T-cell (primary cell): ENCODE data around the gene ZNF341. TPM values are rescaled to one million over a fixed set of nuclear protein-coding genes. Genes with fewer than 3 reads are reported as not detected.
"Not testable (repeated sequence)": the region's sequence is repeated elsewhere in the genome, so short reads cannot be mapped to it uniquely, and the experiment has no call there.

Source experiments
- ATAC-seq, 4 experiments: fragments of 200-7000 bp in 3 of 4; fragments of 150-1000 bp in 1 of 4; cut with Tn5 transposase; replicated peaks in 1 of 4; 1 replicate in 3 of 4; 2 replicates in 1 of 4; pipeline ENCODE4 v1.10.0; 2021; ENCODE audit warnings: moderate library complexity in 3 of 4, mild to moderate bottlenecking in 2 of 4, moderate number of reproducible peaks in 1 of 4
- CTCF ChIA-PET, 2 donors: fragments of 300-600 bp; sonication (Branson Sonifier 250); formaldehyde crosslinking; loops; one replicate each; lab custom pipeline; 2022; ENCODE audit warnings: antibody characterized with exemption in 2 of 2; lab: Charles Lee
- POLR2A ChIA-PET, 2 donors: fragments of 300-600 bp; sonication (Branson Sonifier 250); formaldehyde crosslinking; loops; one replicate each; lab custom pipeline; 2022; ENCODE audit warnings: antibody characterized with exemption in 2 of 2; lab: Charles Lee
- DNase-seq, 35 experiments: peaks; one replicate each; pipeline versions ENCODE4 v3.0.0 to v3.0.0-alpha.2; 2013 to 2023
- H3K27ac ChIP-seq: one replicate; pipeline ENCODE4 v1.5.1; 2013; ENCODE audit warnings: low read length
- H3K27me3 ChIP-seq, 2 experiments: replicated peaks in 1 of 2; 1 replicate in 1 of 2; 2 replicates in 1 of 2; pipeline versions ENCODE4 v1.6.1 to v1.7.0; 2013; ENCODE audit warnings: low read length in 1 of 2, mixed read lengths in 1 of 2; ENCODE audit not compliant: control insufficient read depth in 2 of 2, insufficient read depth in 2 of 2; ENCODE audit errors: extremely low read depth in 1 of 2
- H3K36me3 ChIP-seq, 2 donors: 1 replicate in 1 of 2; 2 replicates in 1 of 2; pipeline versions ENCODE4 v1.6.1 to v1.7.0; 2013; ENCODE audit warnings: low read length in 1 of 2; ENCODE audit not compliant: control insufficient read depth in 2 of 2, insufficient read depth in 1 of 2; ENCODE audit errors: extremely low read depth in 1 of 2
- H3K4me1 ChIP-seq, 2 experiments: 1 replicate in 1 of 2; 2 replicates in 1 of 2; pipeline versions ENCODE4 v1.6.1 to v1.7.0; 2013; ENCODE audit warnings: low read length in 2 of 2, mixed read lengths in 1 of 2; ENCODE audit not compliant: insufficient read depth in 2 of 2, control insufficient read depth in 1 of 2; ENCODE audit errors: extremely low read depth in 1 of 2
- H3K4me3 ChIP-seq, 2 donors: 1 replicate in 1 of 2; 2 replicates in 1 of 2; pipeline versions ENCODE4 v1.5.1 to v1.7.0; 2013; ENCODE audit warnings: mild to moderate bottlenecking in 2 of 2, low read length in 1 of 2, moderate library complexity in 1 of 2; ENCODE audit not compliant: control insufficient read depth in 1 of 2; ENCODE audit errors: extremely low read depth in 1 of 2
- H3K9me3 ChIP-seq: 2 replicates; pipeline ENCODE4 v1.7.0; 2013
- H3K27ac Mint-ChIP-seq, 2 donors: one replicate each; pipeline ENCODE4 v1.8.0; 2020 to 2021; ENCODE audit warnings: mild to moderate bottlenecking in 2 of 2, mixed read lengths in 2 of 2
- H3K27me3 Mint-ChIP-seq, 2 donors: one replicate each; pipeline ENCODE4 v1.8.0; 2021 to 2022; ENCODE audit warnings: mixed read lengths in 2 of 2
- H3K36me3 Mint-ChIP-seq: one replicate; pipeline ENCODE4 v1.8.0; 2021; ENCODE audit warnings: mixed read lengths
- H3K4me1 Mint-ChIP-seq, 3 donors: one replicate each; pipeline ENCODE4 v1.8.0; 2020 to 2022; ENCODE audit warnings: mixed read lengths in 3 of 3, mild to moderate bottlenecking in 1 of 3
- H3K4me3 Mint-ChIP-seq, 3 donors: one replicate each; pipeline ENCODE4 v1.8.0; 2020 to 2022; ENCODE audit warnings: mild to moderate bottlenecking in 3 of 3, mixed read lengths in 3 of 3, moderate library complexity in 3 of 3
- H3K9me3 Mint-ChIP-seq, 3 donors: one replicate each; pipeline ENCODE4 v1.8.0; 2020 to 2022; ENCODE audit warnings: mixed read lengths in 3 of 3
- WGBS: methylation state at CpG from one replicate; pipeline ENCODE4 v1.1.5; 2013; ENCODE audit warnings: missing lambda C conversion rate; ENCODE audit not compliant: insufficient coverage; 5-methylcytosine and 5-hydroxymethylcytosine counted together
- total RNA-seq, 35 experiments: library from RNA in 6 of 35; stranded (reverse) in 6 of 35; fragments of 120-200 nt in 1 of 35; gene quantifications; one replicate each; pipeline versions ENCODE4 v1.2.1 to v1.2.4 and lab custom pipeline; 2013 to 2026

The ZNF341 gene
- total RNA-seq, 5 donors from 2014 or later (not counting 1 experiment from before 2014, with no cell fraction given) = 4.0 to 6.1 (median 5.6) TPM

DNA sequence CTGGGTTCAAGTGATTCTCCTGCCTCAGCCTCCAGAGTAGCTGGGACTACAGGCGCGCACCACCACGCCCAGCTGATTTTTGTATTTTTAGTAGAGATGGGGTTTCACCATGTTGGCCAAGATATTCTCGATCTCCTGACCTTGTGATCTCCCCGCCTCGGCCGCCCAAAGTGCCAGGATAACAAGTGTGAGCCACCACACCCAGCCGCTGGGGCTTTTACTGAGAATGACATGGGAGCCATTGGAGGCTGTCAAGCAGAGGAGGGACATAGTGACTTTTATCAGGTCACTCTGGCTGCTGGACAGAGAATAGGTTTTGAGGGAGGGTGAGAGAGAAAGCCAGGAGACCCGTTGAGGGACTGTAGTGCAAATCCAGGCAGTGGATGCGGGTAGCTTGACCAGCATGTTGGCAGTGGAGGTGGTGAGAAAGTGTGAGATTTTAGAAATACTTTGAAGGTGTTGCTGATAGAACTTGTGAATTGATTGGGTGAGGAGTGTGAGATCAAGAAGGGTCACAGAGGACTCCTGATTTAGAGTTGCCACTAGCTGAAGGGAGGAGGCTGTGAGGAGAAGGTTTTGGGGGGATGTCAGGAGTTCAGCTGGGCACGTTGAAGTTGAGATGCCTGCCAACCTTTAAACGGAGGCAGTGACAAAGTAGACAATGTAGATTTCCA, 14.7 kb downstream of the ZNF341 start:
- peaks cover 9 to 20% of the 10 kb centered on the region in 2 donors for H3K36me3 ChIP-seq
- CTCF ChIA-PET = no interaction called here

DNA sequence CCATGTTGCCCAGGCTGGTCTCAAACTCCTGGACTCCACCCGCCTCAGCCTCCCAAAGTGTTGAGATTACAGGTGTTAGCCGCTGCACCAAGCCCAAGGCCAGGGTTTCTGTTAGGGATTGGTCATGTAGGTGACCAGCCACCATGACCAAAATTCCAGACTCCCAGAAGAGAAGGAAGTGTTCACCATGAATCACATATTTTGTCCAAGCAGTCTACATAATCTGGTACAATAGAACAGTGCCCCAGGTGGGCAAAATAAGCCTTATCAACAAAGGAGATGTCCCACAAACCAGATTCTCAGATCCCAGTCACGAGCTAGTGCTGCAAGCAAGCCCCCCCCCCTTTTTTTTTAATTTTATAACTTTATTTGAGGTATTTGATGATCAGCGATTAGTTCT, 20.0 kb downstream of the ZNF341 start:
- no peak overlapping the region for H3K4me3 Mint-ChIP-seq
- Histone ChIP-seq H3K36me3 (peaks cover 9 to 37% of the 10 kb centered on the region in 2 donors), H3K9me3 (no peaks in the 10 kb centered on the region), H3K4me3 (no peak overlapping the region), H3K4me1 (peaks cover 0 to 7% of the 10 kb centered on the region in 2 experiments), H3K27ac (no peak overlapping the region), H3K27me3 (no peaks in the 10 kb centered on the region)
- no peaks in the 10 kb centered on the region for H3K27me3 Mint-ChIP-seq
- peaks cover 47% of the 10 kb centered on the region for H3K36me3 Mint-ChIP-seq
- no CpG with 5 or more reads among the region's 4 CpGs for WGBS
- H3K27ac Mint-ChIP-seq = no peak overlapping the region
- DNase-seq (no peak), ATAC-seq (no peak)
- no peaks in the 10 kb centered on the region for H3K9me3 Mint-ChIP-seq
- CTCF ChIA-PET = no interaction called here
- H3K4me1 Mint-ChIP-seq = peaks cover 4 to 6% (median 5%) of the 10 kb centered on the region in 3 donors
- POLR2A ChIA-PET = interaction anchor here in 1 of 2 donors (0.6 kb wide), 1 partner anchor 278 kb away, joined by 3 read pairs; no protein-coding TSS in a partner anchor

More for the DNA sequence above, 14.7 kb downstream of the ZNF341 start:
- Mint-ChIP-seq H3K4me1 (no peaks in the 10 kb centered on the region), H3K36me3 (peaks cover 35% of the 10 kb centered on the region), H3K9me3 (no peaks in the 10 kb centered on the region), H3K27me3 (no peaks in the 10 kb centered on the region), H3K27ac (peak overlapping the region in 1 of 2 donors; percentile 61), H3K4me3 (no peak overlapping the region)
- H3K27ac ChIP-seq = no peak overlapping the region
- no peak overlapping the region for H3K4me3 ChIP-seq
- ATAC-seq (no peak), DNase-seq (no peak)
- 91% methylated on average over 5 of the region's 12 CpGs for WGBS
- POLR2A ChIA-PET = no interaction called here
- H3K27me3 ChIP-seq = no peaks in the 10 kb centered on the region
- H3K4me1 ChIP-seq = no peaks in the 10 kb centered on the region
- H3K9me3 ChIP-seq = no peaks in the 10 kb centered on the region

- H3K27ac ChIP-seq = no peak overlapping the region
- ChIA-PET CTCF (interaction anchor here in 1 of 2 donors (0.6 kb wide), 1 partner anchor 468 kb away, joined by 3 read pairs; no protein-coding TSS in a partner anchor), POLR2A (no interaction called here)
- ATAC-seq (no peak), DNase-seq (no peak)
- H3K4me1 ChIP-seq = peaks cover 0 to 7% of the 10 kb centered on the region in 2 experiments
- H3K27me3 Mint-ChIP-seq = no peaks in the 10 kb centered on the region
- H3K36me3 ChIP-seq = peaks cover 16 to 44% of the 10 kb centered on the region in 2 donors
- peaks cover 4 to 6% (median 5%) of the 10 kb centered on the region in 3 donors for H3K4me1 Mint-ChIP-seq
- WGBS = no CpG with 5 or more reads among the region's 7 CpGs
- H3K27me3 ChIP-seq = no peaks in the 10 kb centered on the region
- H3K4me3 ChIP-seq = no peak overlapping the region
- peaks cover 0 to 6% (median 5%) of the 10 kb centered on the region in 3 donors for H3K9me3 Mint-ChIP-seq
- H3K9me3 ChIP-seq = no peaks in the 10 kb centered on the region
- peaks cover 54% of the 10 kb centered on the region for H3K36me3 Mint-ChIP-seq
- H3K4me3 Mint-ChIP-seq = no peak overlapping the region
- H3K27ac Mint-ChIP-seq = no peak overlapping the region
Observed at GRCh38 chr20:33753143-33753542, 21.3 kb downstream of the ZNF341 start.

DNA sequence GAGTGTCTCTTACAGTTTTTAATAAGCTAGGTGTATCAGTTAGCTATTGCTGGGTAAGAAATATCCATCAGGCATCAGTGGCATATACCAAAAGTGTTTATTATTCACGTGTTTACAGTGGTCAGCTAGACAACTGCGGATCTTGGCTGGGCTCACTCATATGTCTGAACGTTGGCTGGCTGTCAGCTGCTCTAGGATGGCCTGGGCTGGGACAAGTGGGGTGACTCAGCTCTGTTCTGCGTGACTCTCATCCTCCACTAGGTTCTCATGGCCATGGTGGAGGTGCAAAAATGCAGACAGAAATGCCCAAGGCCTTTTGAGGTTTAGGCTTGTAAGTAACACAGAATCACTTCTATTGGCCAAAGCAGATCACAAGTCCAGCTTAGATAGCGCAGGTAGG, 22.0 kb downstream of the ZNF341 start:
- Mint-ChIP-seq H3K27ac (no peak overlapping the region), H3K27me3 (no peaks in the 10 kb centered on the region), H3K9me3 (peaks cover 0 to 6% (median 5%) of the 10 kb centered on the region in 3 donors), H3K4me1 (peaks cover 4 to 6% (median 5%) of the 10 kb centered on the region in 3 donors), H3K36me3 (peaks cover 55% of the 10 kb centered on the region), H3K4me3 (no peak overlapping the region)
- Histone ChIP-seq H3K36me3 (peaks cover 16 to 39% of the 10 kb centered on the region in 2 donors), H3K27ac (no peak overlapping the region), H3K4me3 (no peak overlapping the region), H3K27me3 (no peaks in the 10 kb centered on the region), H3K9me3 (no peaks in the 10 kb centered on the region), H3K4me1 (peaks cover 0 to 7% of the 10 kb centered on the region in 2 experiments)
- POLR2A ChIA-PET = no interaction called here
- 100% methylated on average over 3 of the region's 5 CpGs for WGBS
- DNase-seq (no peak), ATAC-seq (no peak)
- CTCF ChIA-PET = interaction anchor here in 1 of 2 donors (0.7 kb wide), 1 partner anchor 293 kb away, joined by 3 read pairs; no protein-coding TSS in a partner anchor

DNA sequence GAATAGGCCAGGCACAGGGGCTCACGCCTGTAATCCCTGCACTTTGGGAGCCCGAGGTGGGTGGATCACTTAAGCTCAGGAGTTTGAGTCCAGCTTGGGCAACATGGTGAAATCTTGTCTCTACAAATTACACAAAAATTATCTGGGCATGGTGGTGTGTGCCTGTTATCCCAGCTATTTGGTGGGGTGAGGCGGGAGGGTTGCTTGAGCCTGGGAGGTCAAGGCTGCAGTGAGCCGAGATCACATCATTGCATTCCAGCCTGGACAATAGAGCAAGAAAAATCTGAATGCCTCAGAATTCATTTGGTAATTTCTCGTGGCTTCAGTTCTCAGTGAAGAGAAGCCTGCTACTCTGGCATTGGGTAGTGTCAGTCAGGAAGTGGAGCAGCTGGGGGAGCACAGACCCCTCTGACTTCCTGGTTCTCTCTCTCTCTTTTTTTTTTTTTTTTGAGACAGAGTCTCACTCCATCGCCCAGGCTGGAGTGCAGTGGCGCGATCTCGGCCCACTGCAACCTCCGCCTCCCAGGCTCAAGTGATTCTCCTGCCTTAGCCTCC, 24.2 kb downstream of the ZNF341 start:
- H3K27ac ChIP-seq, H3K4me1 Mint-ChIP-seq, H3K27me3 Mint-ChIP-seq, H3K9me3 ChIP-seq, H3K9me3 Mint-ChIP-seq, H3K4me1 ChIP-seq, H3K27me3 ChIP-seq, H3K4me3 ChIP-seq, CTCF ChIA-PET: not testable (repeated sequence)
- DNase-seq (peak in 17 of 35 experiments; percentile 8 to 54 (median 17)), ATAC-seq (peak; percentile 57 to 87 (median 78))
- H3K4me3 Mint-ChIP-seq = peak overlapping the region in 1 of 3 donors; percentile 17
- WGBS = 100% methylated on average over 2 of the region's 10 CpGs
- H3K27ac Mint-ChIP-seq = peak overlapping the region; percentile 49 to 79
- H3K36me3 Mint-ChIP-seq = peaks cover 53% of the 10 kb centered on the region
- POLR2A ChIA-PET = interaction anchor here in 1 of 2 donors (0.5 kb wide), 1 partner anchor 49 kb away, joined by 3 read pairs; no protein-coding TSS in a partner anchor
- H3K36me3 ChIP-seq = peaks cover 12 to 31% of the 10 kb centered on the region in 2 donors

DNA sequence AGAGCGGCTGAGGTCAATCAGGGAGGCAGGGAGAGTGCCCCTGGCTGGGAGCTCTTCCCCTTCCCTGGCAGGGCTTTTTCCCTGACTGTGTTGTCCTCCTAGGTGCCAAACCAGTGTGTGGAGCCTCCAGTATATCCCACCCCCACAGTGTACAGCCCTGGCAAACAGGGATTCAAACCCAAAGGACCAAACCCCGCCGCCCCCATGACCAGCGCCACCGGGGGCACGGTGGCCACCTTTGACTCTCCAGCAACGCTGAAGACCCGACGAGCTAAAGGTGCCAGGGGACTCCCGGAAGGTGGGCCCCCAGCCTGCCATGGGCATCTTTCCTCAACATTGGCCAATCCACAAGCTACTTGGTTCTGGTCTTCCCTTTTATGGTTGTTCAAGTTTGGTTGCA, 25.2 kb downstream of the ZNF341 start:
- H3K27ac ChIP-seq = no peak overlapping the region
- H3K27ac Mint-ChIP-seq = no peak overlapping the region
- DNase-seq (no peak), ATAC-seq (no peak)
- peaks cover 0 to 6% (median 5%) of the 10 kb centered on the region in 3 donors for H3K9me3 Mint-ChIP-seq
- POLR2A ChIA-PET = no interaction called here
- peaks cover 7 to 27% of the 10 kb centered on the region in 2 donors for H3K36me3 ChIP-seq
- no peaks in the 10 kb centered on the region for H3K27me3 Mint-ChIP-seq
- 100% methylated on average over 5 of the region's 10 CpGs for WGBS
- H3K9me3 ChIP-seq = no peaks in the 10 kb centered on the region
- peaks cover 51% of the 10 kb centered on the region for H3K36me3 Mint-ChIP-seq
- CTCF ChIA-PET = no interaction called here
- H3K4me1 Mint-ChIP-seq = peaks cover 4 to 6% (median 5%) of the 10 kb centered on the region in 3 donors
- H3K4me1 ChIP-seq = peaks cover 0 to 7% of the 10 kb centered on the region in 2 experiments
- no peak overlapping the region for H3K4me3 ChIP-seq
- no peak overlapping the region for H3K4me3 Mint-ChIP-seq
- H3K27me3 ChIP-seq = no peaks in the 10 kb centered on the region
